ENCODE measurements around the gene NIFK.
"Not testable (repeated sequence)": the region's sequence is repeated elsewhere in the genome, so short reads cannot be mapped to it uniquely, and the experiment has no call there.

NIFK gene

DNA sequence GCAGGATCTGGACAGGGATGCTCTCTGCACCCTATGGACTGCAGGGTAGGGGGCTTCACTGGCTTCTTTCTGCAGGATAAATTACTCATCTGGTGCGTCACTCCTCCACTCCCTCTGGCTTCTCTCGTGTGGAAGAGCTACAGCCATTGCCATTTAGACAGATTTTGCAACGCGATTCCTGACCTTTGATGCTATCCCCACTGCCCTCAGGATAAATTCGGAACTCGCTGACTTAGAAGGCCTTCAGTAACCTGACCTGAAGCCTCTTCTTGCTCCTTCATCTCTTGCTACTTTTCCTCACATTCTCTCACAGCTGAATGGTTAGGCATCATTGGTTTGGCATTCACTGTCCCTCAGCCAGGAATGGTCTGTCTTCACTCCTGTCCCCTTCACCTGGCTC, 5.3 kb downstream of the NIFK start:
- no peak for DNase-seq

DNA sequence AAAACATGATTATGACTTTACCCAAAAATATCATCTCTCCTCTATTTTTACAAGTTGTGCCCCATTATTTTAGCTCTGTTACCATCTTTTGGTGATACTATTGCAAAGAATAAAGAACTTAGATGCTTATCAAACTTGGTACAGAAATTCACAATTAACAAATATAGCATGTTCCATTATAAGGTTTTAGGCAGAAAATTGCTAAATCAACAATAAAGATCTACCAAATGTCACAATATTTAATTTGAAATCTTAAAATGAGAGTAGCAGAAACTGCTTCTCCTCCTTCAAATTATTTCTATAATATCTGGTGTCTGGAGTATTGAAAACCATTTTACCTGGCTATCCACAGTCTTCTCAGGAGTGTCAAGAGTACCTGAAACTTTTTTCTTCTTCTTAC, 8.7 kb downstream of the NIFK start:
- DNase-seq: no peak

DNA sequence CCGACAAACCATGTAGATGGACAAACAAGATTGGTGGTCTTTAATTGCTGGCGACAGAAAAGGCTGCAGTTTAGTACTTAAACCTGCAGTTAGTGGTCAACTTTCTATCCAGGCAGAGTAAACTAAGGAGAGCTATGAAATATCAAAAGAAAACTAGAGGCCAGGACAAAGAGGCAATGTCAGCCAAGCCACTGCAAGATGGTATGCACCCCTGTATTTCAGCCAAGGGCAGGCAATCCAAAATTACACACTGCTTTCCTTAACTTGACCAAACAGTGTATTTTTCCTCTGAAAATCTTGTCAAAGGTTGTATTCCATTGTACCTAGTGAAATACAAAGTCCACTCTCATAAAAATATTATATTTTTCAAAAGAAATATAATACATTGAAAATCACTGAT, 9.3 kb downstream of the NIFK start:
- DNase-seq: no peak

DNA sequence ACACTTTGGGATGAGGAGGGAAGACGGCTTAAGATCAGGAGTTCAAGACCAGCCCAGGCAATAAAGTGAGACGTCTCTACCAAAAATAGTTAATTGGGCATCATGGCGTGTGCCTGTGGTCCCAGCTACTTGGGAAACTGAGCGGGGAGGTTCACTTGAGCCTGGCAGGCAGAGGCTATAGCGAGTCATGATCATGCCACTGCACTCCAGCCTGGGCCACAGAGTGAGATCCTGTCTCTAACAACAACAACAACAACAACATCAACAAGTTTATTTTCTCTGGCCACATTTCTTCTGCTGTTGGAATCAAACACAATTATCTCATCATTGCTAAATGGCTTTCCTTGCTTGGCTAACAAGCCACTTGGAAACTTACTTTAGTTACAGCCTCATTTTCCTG, 13.4 kb downstream of the NIFK start:
- DNase-seq: no peak

DNA sequence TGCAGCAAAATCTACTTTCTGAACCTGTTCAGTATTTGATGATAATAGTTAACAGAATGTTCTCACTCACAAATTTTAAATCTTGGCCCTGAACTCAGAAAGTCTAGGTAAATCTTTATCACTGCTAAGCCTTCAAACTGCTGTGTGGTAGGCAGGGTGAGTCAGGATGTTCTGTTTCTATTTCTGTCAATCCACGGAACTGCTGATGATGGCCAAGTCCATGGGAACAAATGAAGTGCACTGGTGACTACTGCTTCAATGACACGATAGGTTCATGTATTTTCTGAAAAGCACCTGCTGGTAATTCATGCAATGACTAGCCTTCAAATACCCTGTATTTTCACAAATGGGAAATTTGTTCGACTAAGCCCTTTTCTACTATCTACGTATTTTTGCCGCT, 14.2 kb downstream of the NIFK start:
- DNase-seq: no peak

DNA sequence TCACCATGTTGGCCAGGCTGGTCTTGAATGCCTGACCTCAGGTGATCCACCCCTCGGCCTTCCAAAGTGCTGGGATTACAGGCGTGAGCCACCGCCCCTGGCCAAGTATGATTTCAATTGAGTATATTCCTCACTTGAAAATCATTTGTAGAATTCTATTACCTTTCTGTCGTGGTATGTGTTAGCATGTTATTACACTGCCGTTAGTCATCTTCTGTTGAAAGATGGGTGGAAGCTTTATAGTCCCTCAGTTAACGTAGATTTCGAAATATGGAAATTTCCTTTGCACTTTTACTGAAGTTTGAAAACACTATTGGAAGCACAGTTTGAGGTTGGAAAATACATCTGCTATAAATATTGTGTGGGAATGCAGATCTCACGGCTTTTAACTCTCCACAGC, 14.7 kb downstream of the NIFK start:
- no peak for DNase-seq

DNA sequence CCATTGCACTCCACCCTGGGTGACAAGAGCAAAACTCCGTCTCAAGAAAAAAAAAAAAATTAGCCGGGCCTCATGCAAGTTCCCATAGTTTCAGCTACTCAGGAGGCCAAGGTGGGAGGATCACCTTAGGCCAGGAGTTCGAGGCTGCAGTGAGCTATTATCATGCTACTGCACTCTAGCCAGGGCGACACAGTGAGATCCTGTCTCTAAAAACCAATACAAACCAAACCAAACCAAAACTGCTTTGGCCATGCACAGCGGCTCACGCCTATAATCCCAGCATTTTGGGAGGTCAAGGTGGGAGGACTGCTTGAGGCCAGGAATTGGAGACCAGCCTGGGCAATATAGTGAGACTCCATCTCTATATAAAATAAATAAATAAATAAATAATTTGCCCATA, 19.1 kb downstream of the NIFK start:
- no peak for DNase-seq

DNA sequence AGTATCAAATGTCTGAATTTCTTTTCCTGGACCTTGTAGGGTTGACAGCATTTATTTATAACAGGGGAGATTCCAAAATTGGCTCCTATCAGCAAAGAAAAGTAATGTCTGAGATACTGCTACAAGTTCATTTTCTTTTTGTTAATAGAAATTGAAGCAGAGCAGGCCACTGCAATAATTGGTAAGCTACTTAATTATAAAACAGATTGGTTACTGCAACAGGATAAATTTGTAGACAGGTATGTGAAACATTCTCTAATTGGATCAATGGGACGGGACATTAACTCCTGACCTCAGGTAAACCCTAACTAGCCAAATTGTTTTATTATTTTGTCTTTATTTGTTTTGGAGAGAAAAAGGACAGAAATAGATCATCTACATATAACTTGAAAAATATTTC, 20.5 kb downstream of the NIFK start:
- no peak for DNase-seq

DNA sequence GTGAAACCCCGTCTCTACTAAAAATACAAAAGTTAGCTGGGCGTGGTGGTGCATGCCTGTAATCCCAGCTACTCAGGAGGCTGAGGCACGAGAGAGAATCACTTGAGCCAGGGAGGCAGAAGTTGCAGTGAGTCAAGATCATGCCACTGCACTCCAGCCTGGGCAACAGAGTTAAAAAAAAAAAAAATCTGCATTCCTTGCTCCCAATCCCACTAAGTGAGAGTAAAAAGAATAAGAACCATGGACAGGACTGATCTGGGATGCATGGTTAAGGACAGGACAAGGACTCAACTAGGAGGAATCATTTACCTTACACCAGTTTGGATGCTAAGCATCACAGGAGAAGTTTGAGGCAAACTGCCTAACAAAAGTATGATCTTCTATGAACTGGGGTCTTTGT, 25.2 kb downstream of the NIFK start:
- not testable (repeated sequence) for DNase-seq

DNA sequence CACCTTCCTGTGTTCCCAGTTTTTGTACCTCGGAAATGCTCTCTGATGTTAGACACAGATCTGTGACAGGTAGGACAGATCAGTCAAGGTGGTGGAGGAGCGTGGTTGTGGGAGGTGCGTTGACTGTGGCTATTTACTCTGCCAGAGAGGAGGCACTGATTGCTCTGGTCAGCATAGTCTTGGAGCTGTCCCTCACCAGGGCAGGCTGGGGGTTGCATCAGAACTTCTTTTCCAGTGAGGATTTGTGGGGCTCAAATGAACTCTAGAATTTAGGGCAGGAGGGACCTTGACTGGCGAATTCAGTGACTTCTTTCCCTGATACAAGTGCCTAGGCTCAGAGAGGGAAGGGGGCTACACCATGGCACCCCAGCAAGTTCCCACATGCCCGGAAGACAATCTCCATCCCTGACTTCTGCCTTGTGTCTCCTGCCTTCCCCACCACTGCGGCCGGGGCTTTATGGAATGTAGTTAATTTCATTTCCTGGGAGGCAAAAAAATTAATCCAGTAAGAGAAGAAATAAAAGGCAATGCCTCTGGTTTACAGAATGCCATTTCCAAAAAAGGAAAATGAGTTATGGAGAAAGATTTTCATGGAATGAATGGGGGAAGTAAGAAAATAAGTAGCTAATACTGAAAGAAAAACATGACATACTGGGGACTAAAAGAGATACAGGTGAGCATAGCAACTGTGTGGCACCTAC, 26.1 kb downstream of the NIFK start:
- no peak for DNase-seq

DNA sequence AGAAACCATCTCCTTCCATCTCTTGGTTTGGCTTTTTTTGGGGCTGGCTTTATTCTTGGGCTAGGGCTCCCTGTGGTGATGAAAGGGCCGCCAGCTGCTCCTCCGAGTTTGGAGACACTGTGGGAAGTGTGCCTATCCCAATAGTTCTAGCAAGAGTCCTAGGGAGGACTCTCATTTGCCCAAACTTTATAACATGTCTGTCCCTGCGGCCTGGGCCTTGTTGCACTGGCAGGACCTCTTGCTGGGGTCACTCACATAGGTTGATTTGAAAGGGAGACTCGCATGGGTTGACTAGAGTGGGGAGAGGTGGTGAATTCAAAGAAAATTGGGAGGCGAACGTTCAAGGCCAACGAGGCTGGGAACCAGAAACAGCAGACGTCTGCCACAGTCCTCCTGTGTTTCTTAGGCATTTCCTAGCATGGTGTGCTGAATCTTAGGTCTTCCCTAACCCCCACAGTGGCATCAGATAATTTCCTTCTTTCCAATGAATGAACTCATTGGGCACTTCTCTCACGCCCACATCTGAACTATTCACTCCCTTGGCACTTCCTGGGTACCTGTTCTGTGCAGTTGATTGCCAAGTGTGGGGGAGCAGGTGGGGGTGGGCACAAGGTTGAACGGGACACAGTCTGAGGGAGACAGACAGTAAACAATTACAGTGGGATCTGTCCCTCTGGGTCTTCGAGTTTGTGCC, 26.8 kb downstream of the NIFK start:
- DNase-seq: no peak

DNA sequence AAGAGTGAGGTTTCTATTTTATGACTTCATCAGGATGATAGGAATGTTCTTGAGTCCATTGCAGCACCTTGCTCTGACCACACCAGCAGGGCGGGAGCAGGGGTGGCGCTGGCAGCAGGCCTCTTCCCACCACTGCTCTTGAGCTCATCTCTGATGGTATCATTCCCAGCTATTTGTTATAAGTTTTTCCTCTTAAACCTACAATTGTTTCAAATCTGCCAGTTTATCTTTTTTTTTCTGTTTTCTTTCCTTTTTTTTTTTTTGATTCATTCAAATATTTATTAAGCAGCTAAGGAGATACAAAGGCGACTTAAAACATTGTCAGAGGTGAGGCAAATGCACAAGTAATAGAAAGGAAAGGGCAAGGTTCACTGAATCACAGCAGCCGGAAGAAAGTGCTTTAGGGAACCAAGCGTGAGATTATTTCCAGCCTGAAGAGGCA, 28.7 kb downstream of the NIFK start:
- DNase-seq: peak; percentile 38

DNA sequence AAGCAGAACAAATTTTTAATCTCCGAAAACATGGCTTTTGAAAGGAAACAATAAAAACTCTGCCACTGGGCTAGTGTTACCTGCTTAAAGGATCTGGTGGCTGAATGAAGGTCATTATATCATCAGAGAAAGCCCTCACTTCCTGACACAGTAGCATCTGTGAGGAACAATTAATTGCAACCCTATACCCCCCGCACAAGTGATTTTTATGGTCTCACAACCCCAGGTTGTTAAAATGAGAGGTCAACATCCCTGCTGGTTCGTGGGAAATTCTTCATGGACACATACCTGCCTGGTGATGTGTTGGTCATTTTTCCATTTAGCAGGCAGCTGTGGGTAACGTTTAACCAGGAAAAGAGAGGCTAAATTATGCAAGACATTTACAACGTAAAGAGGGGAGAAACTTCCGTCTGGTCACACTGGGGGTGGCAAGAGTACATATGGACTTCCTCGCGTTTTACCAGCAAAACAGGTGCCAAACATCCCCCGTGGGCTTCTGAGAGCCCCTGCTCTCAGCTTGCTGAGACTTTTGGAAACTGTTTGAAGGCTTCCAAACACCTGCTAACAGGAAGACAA, 29.2 kb downstream of the NIFK start:
- peak; percentile 34 for DNase-seq

DNA sequence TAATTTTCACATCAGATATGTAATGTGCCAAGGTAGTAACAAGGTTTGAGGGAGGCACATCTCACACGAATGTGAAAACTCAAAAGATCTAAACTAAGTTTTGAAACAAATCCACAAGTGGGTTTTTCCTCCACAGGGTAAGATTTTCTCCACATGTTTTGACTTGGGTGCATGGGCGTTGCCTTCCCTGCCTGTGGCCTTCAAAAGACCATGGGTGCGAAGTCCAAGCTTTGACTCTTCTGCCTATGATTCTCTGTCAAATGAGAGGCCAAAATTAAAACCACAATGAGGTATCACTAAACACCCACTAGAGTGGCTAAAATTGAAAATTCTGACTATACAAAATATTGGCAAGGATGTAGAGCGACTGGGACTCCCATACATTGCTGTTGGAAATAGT, 30.7 kb downstream of the NIFK start:
- DNase-seq: no peak

DNA sequence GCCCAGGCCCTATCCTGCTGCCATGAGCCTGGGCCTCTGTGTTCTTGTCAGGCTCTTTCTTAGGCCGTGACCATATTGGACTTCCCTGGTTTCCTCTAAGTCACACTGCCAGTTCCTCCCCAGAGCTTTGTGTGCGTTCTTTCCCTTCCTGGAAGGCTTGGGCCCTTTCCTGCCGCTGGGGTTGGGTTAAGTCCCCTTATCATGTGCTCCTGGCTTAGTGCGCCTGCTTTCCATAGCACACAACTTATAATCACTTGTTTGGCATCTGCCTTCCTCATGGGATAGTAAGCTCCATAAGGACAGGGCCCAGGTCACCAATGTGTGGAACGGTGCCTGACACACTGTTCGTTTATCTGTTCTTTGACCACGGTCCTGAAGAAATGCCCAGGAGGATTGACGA, 31.3 kb downstream of the NIFK start:
- DNase-seq: no peak

DNA sequence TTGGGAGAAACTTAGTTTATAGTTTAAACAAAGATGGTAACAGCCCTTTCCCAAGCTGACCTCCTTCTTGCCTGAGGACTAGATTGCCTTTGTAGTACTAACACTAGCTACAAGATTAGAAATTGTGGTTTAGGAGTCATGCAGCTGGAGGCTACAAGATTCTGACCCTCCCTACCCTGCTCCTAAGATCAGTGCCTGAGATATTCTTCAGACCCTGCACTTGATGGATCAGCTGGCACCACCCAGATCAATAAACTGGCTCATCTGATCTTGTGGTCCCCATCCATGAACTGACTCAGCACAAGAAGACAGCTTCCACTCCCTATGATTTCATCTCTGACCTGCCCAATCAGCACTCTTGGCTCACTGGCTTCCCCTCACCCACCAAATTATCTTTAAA, 34.9 kb downstream of the NIFK start:
- DNase-seq: not testable (repeated sequence)

DNA sequence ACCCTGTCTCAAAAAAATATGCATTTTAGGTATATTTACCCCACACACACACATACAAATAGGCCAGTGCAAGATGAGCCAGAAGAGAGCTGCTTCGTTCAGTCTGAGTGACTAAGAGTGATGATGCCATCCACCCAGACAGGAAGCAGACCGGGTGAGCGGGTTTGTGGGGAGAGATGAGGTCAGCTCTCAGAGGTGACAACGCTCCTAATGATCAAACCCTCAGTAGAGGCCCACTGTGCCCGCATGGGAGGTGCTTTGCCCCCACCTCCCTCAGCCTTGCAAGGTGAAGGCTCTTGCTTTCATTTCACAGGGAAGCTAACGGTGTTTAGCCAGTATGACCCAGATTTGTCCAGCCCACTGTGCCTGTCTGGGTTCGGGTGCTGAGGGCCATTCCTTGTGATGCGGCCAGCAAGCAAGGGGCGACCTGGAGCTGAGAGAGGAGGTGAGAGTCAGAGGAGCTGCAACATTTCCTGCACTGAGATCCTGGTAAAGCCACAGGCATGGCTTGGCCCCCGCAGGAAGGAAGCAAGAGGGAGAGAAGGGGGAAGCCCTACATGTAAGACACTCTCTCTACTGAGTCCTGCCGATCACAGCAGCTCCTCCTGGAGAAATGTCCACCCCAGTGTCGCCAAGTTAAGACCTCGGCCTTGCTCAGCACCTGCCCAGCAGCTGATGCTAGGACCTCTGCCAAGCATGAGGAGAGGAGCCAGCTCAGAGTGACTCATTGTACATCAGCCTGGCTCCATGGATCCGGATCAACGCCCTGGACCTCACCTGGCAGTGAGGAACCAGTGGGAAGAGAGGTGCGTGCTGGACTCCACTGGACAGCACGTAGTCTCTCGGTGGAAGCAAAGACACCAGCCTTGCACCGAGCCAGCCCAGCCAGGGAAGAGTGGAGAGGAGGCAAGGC, 37.0 kb downstream of the NIFK start:
- DNase-seq: peak; percentile 35

DNA sequence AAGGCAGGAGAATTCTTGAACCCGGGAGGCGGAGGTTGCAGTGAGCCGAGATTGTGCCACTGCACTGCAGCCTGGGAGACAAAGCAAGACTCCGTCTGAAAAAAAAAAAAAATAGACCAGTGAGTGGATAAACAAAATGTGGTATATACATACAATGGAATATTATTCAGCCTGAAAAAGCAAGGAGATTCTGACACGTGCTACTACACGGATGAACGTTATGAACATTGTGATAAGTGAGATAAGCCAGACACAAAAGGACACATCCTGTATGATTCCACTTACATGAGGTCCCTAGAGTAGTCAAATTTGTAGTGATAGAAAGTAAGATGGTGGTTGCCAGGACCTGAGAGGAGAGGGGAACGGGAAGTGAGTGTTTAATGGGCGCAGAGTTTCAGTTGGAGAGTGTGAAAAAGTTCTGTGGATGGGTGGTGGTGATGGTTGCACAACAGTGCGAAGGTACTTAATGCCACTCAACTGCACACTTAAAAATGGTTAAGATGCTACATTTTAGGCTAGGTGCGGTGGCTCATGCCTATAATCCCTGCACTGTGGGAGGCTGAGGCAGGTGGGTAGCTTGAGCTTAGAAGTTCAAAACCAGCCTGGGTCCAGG, 38.3 kb downstream of the NIFK start:
- DNase-seq: no peak

DNA sequence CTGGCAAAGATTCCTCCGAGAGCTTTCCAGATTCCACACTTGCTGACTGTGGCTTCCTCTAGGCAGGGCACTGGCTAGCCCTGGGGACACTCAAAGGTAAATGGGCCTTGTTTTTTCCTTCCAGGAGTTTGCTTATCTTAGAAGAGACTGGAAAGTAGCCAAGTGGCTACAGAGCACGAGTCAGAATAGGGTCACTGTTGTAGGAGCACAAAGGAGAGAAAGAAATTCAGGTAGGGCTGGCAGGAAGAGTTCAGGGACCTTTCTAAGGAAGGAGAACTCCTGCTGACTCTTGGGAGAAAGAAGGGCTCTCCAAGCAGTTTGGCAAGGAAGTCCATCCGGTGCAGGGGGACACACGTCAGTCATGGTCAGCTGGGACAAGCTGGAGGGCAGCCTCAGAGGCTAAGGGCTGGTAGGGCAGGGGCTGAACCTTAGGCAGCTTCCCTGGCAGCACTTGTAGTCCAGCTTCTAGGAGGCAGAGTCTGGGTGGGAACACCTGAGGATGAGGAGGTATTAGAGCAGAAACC, 39.5 kb downstream of the NIFK start:
- DNase-seq: no peak

DNA sequence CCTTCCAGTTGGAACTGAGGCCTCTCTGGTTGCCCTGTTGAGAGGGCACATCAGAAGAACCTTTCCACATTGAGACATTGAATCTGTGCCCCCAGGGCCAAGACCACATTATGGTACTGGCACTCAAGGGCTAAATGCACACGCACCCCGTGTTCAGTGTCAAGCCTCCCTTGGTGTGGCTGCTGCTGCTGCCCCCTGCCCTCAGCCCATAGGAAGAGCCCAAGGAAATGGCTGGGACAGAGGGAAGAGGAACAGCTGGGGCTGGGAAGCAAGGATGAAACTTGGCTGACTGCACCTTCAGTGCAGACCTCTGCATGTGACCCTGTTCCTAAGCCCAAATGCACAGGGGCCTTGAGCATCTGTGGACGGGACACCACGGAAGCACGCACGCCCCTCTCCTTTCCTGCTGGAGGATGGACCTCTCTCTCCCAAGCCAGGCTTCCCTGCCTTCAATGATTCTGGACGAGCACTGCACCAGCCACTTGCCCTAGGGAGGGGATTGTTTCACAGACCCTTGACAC, 40.2 kb downstream of the NIFK start:
- no peak for DNase-seq

DNA sequence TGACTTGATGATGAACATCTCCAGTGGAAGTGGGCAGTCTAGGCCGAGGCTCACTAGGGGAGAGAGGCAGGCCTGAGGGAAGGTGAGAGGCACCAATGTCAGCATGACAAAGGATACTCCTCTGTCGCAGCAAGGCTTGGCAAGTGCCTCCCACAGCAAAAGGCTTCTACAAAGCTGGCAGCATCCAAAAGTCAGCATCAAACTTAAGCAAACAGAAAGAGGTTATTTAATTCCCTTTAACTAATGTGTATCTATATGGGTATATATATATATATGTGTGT, 41.6 kb downstream of the NIFK start:
- DNase-seq: no peak

DNA sequence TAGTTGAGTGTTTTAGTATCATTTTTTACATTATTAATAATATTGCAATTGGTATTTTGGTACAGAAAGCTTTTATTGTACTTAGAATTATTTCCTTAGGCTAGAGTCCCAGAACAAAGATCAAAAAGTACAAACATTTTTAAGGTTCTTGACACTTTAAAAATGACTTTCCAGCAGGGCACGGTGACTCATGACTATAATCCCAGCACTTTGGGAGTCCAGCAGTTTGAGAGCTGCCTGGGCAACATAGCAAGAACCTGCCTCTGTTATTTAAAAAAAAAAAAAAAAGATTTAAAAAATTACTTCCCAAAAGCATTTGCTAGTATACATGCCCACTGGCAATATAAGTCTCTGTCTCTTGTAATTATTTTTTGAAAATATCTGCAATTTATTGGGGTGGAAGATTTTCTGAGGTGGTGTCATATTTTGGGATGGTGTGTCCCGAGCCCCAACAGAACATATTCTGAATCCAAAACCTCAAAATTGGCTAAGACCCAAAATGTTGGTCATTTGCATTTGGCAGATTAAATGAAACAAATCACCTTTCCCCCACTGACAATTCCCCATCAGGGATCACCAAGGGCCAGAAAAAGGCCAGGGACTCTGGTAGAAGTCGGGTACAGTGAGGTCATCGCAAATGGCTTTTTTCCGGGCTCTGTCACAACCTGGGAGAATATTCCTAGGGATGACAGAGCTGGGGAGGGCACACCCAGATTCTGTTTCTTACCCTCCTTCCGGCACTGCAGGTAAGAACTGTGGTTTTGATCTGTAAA, 42.1 kb downstream of the NIFK start:
- DNase-seq: no peak

Data from NCI-H510A treated with DMSO at 0.1 percent for 48 hours (cell line).